ENCODE results near the gene MRPL24.

Gene MRPL24

GRCh38 chr1:156740237-156740740, 599 bp downstream of the MRPL24 start:
- Mint-ChIP-seq H3K9me3 (no peaks in the 10 kb centered on the region), H3K36me3 (ENCODE audit: low read depth) (peaks cover 20% of the 10 kb centered on the region), H3K4me1 (peaks cover 30% of the 10 kb centered on the region), H3K4me3 (peak overlapping the region; percentile 93 to 96 (median 94)), H3K27me3 (ENCODE audit: low read depth) (no peaks in the 10 kb centered on the region), H3K27ac (peak overlapping the region; percentile 94 to 96 (median 96))
- TF ChIP-seq CTCF (IDR thresholded peaks at IDR 0.05; ENCODE audit: unreplicated experiment in 3 of 3), result no peak

GRCh38 chr1:156738916-156739315, 2.0 kb downstream of the MRPL24 start:
- no peaks in the 10 kb centered on the region for H3K27me3 Mint-ChIP-seq (ENCODE audit: low read depth)
- no peaks in the 10 kb centered on the region for H3K9me3 Mint-ChIP-seq
- H3K4me3 Mint-ChIP-seq, result peak overlapping the region; percentile 74 to 85 (median 74)
- H3K36me3 Mint-ChIP-seq (ENCODE audit: low read depth), result peaks cover 20% of the 10 kb centered on the region
- peak overlapping the region in 1 of 3 experiments; percentile 40 for H3K27ac Mint-ChIP-seq
- TF ChIP-seq CTCF (IDR thresholded peaks at IDR 0.05; ENCODE audit: unreplicated experiment in 3 of 3), result no peak
- H3K4me1 Mint-ChIP-seq, result peaks cover 28% of the 10 kb centered on the region

- H3K9me3 Mint-ChIP-seq, result no peaks in the 10 kb centered on the region
- peaks cover 28% of the 10 kb centered on the region for H3K4me1 Mint-ChIP-seq
- TF ChIP-seq CTCF (IDR thresholded peaks at IDR 0.05; ENCODE audit: unreplicated experiment in 3 of 3), result no peak
- peak overlapping the region in 1 of 3 experiments; percentile 40 for H3K27ac Mint-ChIP-seq
- H3K4me3 Mint-ChIP-seq, result peak overlapping the region; percentile 50 to 85 (median 74)
- H3K36me3 Mint-ChIP-seq (ENCODE audit: low read depth), result peaks cover 20% of the 10 kb centered on the region
- no peaks in the 10 kb centered on the region for H3K27me3 Mint-ChIP-seq (ENCODE audit: low read depth)
Observed at GRCh38 chr1:156738407-156738806, 2.5 kb downstream of the MRPL24 start.

- Mint-ChIP-seq H3K4me3 (no peak overlapping the region), H3K27ac (no peak overlapping the region), H3K36me3 (ENCODE audit: low read depth) (peaks cover 11% of the 10 kb centered on the region), H3K27me3 (ENCODE audit: low read depth) (no peaks in the 10 kb centered on the region), H3K9me3 (no peaks in the 10 kb centered on the region), H3K4me1 (peaks cover 15% of the 10 kb centered on the region)
- TF ChIP-seq CTCF (IDR thresholded peaks at IDR 0.05; ENCODE audit: unreplicated experiment in 3 of 3), result no peak
Observed at GRCh38 chr1:156733989-156734584, 6.8 kb downstream of the MRPL24 start.

- no peak for TF ChIP-seq CTCF (IDR thresholded peaks at IDR 0.05; ENCODE audit: unreplicated experiment in 3 of 3)
Observed at GRCh38 chr1:156728599-156729462, 12.1 kb downstream of the MRPL24 start, which contains the start of gene ISG20L2. Gene ISG20L2, minus strand, starts transcription at chr1:156728766. Its CDS starts 1,114 bp downstream, at chr1:156727652.

More at GRCh38 chr1:156728599-156729462, 12.1 kb downstream of the MRPL24 start, which contains the start of gene ISG20L2:
- Mint-ChIP-seq H3K4me3 (no peak within 1 kb of the TSS), H3K27me3 (ENCODE audit: low read depth) (no peaks in the 10 kb centered on the region), H3K4me1 (peaks cover 23% of the 10 kb centered on the region), H3K36me3 (ENCODE audit: low read depth) (peaks cover 14% of the 10 kb centered on the region), H3K9me3 (no peaks in the 10 kb centered on the region), H3K27ac (peak within 1 kb of the TSS; percentile 85 to 94 (median 91))
